HL-60/S4 treated with phorbol 12-myristate 13-acetate at 8.2 ng/mL for 4 days and 3 days (cell line): ENCODE measurements around the gene SGK1.

Experiments
- in situ Hi-C: fragments of 300-500 bp; cut with MboI; formaldehyde crosslinking; loops from 2 replicates; pipeline ENCODE4 v1.15.0; 2022; ENCODE audit warnings: low sequenced_read_pairs

Gene SGK1

DNA sequence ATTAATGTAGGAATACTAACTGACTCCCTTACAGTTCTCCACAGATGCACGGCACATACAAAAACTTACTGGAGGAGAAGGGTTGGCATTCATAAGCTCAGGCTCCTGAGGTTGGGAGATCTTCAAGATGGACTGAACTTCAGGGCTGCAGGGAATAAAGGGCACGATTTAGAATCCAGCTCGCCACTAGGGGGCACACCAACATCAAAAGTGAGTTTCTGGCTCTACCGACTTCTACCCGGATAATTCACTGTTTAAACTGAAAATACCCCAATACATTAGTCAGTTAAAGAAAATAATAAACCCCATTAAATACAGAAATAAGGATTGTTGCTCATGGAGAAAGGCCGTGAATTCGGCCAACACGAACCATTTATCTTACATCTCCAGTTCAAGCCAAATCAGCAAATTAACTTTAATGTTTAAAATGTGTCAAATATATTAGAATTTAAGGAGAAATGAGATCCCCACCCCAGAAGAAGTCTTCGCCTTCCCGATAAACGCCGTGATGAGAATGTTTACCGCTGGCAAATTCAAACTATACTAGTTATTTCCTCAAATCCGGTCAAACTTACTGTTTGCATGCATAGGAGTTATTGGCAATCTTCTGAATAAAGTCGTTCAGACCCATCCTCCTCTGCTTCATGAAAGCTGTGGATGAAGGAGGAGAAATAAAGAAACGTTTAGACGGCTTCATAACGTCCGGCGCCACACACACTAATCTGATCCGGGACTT is 143.8 kb downstream of the SGK1 start:
- in situ Hi-C loops: no loop called here

- in situ Hi-C loops: no loop called here
Measured at GRCh38 chr6:134173366-134173725, 144.6 kb downstream of the SGK1 start.

DNA sequence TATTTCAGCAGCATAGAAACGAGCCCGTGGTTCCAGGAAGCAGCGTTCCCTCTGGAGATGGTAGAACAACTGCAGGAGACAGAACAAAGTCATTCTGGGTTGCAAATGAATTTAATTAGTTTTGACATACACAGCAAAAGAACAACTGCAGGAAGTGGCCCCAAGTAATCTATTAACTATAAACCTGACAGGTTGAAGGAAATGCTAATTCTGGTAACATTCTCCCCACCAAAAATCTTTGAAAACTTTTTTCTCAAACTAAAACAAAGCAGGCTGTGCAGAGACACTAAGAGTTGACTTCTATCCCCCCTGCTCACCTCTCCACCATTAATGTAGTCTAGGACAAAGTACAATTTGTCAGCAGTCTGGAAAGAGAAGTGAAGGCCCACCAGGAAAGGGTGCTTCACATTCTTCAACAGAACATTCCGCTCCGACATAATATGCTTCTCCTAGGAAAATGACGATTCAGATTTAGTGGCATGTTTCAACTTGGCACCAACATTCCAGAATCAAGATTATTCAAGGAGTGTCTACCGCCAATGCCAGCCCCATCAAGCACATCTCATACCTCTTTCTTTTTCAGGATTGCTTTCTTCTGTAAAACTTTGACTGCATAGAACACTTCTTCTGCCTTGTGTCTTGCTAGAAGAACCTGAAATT is 145.1 kb downstream of the SGK1 start:
- in situ Hi-C loops: no loop called here

DNA sequence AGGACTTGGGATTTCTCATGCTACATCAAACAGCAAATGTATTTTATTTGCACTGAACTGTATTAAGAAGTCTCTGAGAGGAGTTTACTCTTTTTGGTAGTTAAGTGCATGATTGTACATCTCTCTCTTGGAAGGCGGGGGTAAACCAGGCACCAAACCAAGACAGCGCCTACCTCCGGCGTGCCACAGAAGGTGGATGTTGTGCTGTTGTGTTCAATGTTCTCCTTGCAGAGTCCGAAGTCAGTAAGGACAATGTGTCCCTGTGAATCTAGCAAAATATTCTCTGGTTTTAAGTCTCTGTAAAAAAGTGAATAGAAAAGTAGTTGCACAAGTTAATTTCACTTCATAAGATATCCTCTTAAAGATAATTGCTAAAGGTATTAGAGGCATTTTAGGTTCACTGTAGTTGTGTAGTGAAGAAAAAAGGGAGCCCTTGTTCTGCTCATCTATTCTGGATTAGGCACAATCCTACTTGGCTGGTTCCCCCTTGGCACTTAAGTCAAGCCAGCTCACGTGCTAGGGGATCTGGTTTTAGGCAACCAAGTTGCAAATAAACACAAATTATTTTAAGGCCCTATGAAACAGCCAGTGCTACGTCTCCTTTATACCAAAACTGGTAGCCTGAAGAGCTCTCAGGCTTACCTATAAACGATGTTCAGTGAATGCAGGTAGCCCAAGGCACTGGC is 145.7 kb downstream of the SGK1 start:
- in situ Hi-C loops: no loop called here

DNA sequence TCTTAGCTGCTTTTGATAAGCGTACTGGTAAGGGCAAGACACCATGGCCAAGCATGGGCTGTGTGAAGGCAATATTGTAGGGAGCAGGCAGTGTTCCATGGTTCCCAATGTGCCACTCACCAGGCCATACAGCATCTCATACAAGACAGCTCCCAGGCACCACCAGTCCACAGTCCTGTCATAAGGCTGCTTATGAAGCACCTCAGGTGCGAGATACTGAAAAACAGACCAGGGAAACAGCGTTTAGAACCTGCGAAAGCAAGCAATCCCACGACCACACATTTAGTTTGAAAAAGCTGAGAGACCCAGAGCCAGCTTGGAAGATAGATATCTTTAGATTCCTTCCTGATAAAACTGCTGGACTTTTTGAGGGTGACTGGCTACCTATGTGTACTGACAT is 146.4 kb downstream of the SGK1 start:
- in situ Hi-C loops: no loop called here

DNA sequence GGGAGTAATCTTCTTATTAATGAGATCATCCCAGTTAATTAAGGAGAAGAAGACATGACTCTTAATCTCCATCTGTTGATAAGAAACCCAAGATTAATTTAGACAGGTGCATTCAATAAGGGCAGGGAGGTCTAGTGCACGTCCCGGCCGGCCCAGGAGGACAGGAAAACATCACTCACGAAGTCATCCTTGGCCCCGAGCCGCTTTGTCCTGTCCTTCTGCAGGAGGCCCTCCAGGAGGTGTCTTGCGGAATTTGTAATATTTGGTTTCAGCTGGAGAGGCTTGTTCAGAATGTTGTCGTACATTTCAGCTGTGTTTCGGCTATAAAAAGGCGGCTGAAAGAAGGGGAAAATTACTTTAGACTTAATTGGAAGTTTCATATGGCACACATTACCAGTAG is 147.1 kb downstream of the SGK1 start:
- in situ Hi-C loops: no loop called here

- in situ Hi-C loops: loop anchor here (10.0 kb wide), 2 partner anchors 465 to 655 kb away; no protein-coding TSS in a partner anchor
Measured at GRCh38 chr6:134169871-134170486, 147.9 kb downstream of the SGK1 start.

- in situ Hi-C loops: loop anchor here (10.0 kb wide), 2 partner anchors 466 to 656 kb away; no protein-coding TSS in a partner anchor
Measured at GRCh38 chr6:134168590-134169208, 149.2 kb downstream of the SGK1 start.

GRCh38 chr6:134166511-134167261 is 151.2 kb downstream of the SGK1 start:
- in situ Hi-C loops: loop anchor here (10.0 kb wide), 2 partner anchors 468 to 658 kb away; no protein-coding TSS in a partner anchor

GRCh38 chr6:134165561-134166201 is 152.2 kb downstream of the SGK1 start:
- in situ Hi-C loops: loop anchor here (10.0 kb wide), 2 partner anchors 469 to 659 kb away; no protein-coding TSS in a partner anchor

DNA sequence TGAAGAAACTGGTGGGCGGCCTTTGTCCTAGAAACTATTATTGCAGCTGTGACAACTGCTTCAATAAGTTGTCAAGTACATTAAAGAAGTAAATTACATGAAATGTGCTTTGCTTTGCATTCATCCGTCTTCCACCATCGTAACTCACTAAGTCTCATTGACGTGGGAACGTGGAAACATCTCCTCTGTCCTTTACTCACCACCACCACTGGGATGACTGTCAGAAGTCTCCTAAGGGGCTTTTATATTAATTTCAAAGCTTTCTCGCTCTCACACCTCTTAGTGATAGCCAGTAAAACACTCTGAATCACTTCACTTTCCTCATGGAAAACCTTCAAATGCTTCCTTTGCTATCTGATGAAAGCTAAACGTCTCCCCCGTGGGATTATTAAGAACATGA is 153.6 kb downstream of the SGK1 start:
- in situ Hi-C loops: loop anchor here (10.0 kb wide), 2 partner anchors 471 to 661 kb away; no protein-coding TSS in a partner anchor

DNA sequence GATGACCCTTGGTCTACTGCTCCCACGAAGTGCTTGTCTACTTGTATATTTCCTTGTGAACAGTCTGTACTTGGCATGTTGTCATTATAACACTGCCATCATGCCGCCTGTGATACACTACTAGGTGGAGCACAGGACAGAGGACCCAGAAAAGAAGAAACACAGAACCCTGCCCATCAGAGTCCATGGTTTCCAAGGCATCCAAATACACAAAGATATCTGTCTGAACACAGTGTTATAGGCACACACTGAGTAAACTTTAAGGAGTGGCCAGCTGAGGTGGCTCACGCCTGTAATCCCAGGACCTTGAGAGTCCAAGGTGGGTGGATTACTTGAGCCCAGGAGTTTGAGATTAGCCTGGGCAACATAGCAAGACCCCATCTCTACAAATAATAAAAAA is 155.0 kb downstream of the SGK1 start:
- in situ Hi-C loops: loop anchor here (10.0 kb wide), 2 partner anchors 472 to 662 kb away; no protein-coding TSS in a partner anchor

GRCh38 chr6:134161041-134161440 is 156.9 kb downstream of the SGK1 start:
- in situ Hi-C loops: loop anchor here (10.0 kb wide), 2 partner anchors 474 to 664 kb away; no protein-coding TSS in a partner anchor

DNA sequence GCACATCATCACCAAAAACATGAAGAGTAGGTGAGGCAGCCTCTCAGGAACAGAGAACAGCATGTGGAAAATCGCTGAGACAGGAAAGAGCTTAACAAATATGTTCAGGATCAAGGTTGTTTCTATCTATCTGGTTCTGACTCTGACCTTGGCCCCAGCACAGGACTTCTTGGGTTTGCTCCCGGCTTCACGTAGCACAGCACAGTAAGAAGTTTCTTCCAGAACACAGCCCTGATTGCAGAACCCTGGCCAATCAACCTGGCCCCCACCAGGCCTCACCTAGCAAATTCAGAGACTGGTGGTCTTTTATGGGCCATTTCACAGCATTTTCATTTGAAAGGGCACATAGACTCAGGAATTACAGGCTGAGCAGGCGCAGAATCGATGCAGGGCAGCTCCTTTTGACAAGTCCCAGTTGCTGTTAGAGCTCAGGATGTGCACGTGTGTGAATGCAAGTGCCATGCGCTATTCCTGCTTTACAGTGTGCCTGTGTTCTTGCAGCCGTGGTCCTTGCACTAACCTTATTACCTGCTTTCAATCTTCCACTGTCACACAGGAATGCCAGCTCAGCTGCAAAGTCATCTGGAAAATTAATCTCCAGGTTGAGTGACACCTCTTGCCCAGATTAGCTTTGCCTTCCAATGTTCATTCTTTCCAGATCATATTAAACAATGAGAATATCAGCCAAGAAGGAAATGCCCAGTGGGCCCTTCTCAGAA is 165.0 kb downstream of the SGK1 start:
- in situ Hi-C loops: no loop called here

GRCh38 chr6:134148566-134148965 is 169.3 kb downstream of the SGK1 start:
- in situ Hi-C loops: loop anchor here (25.0 kb wide), 1 partner anchor 739 kb away; no protein-coding TSS in a partner anchor

GRCh38 chr6:134147034-134147533 is 170.8 kb downstream of the SGK1 start:
- in situ Hi-C loops: loop anchor here (25.0 kb wide), 1 partner anchor 740 kb away; no protein-coding TSS in a partner anchor

DNA sequence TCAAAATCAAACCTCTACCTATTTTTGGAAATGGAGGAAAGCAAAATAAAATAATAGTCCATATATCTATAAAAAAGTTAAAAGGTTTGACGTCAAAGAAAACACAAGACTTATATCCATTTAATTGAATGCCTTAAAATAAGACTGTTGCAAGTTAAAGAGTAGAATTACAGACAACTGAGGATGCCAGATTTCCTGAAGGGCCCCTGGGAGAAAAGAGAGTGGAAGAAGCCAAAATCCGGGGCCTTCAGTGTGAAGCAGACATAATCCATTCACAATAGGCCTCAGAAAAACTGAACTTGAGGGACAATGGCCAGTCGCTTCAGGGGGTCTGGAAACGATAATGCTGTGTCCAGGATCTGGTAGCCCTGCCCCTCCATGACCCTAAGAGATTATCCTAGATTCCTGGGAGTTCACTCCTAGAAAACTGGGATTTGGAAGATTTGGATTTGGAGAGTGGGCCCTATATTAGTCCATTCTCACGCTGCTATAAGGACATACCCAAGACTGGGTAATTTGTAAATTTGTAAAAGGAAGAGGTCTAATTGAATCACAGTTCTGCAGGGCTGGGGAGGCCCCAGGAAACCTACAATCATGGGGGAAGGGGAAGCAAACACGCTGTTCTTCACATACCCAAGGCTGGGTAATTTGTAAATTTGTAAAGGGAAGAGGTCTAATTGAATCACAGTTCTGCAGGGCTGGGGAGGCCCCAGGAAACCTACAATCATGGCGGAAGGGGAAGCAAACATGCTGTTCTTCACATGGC is 171.5 kb downstream of the SGK1 start:
- in situ Hi-C loops: loop anchor here (25.0 kb wide), 1 partner anchor 741 kb away; no protein-coding TSS in a partner anchor
